Activated CD4-positive, alpha-beta T cell treated with anti-CD3 and anti-CD28 coated beads, Interleukin-2, Interleukin-6, amounts not matched to agents 100 ng/mL and 50 ng/mL, durations not matched to agents 16 hours and 8 hours (primary cell): ENCODE data around the gene SH2D3A.

ENCODE experiments used
- DNase-seq: peaks from one replicate; pipeline ENCODE4 v3.0.0-alpha.2; 2020

The SH2D3A gene

DNA sequence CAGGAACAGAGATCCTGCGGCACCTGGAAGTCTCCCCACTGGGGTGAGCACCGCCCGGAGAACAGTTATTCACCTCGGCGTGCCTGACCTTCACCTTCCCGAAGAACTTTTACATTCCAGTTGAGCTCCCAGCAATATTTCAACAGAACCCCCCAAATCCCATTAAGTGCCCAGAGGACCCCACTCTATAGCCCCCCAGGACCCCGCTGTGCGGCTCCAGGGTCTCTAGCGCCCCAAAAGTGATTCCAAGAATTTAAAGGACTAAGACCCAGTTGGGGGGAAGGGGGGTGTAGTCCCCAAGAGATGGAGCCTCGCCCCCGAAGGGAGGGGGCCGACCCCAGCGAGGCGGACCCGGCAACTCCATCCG lies 30.3 kb downstream of the SH2D3A start:
- no peak for DNase-seq

DNA sequence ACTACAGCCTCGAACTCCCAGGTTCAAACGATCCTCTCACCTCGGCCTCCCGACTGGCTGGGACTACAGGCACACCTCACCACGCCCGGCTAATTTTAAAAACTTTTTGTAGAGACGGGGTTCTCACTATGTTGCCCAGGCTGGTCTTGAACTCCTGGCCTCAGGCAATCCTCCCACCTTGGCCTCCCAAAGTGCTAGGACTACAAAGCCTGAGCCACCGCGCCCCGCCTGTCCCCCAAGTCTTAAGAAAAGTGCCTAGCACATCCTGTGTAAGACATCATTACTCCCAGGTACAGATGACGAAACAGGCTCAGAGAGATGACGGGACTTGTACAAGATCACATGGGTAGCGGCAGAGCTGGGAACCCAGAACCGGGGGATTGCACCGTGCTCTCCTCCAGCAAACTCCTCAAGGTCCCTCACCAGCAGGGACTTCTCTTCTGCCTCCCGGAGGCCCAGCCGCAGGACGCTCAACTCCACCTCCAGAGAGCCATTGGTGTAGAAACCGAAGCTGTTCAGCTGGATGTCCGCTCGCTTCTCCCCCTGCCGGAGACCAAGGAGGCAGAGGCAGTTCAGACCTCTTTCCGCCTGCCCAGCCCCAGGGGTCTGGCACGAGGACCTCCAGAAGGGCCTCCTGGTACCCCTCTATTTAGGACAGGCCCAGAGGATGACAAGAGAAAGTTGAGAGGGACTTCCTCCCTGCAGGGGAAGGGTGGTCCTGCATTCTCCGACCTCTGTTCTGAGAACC lies 30.9 kb downstream of the SH2D3A start:
- DNase-seq: peak; percentile 83

DNA sequence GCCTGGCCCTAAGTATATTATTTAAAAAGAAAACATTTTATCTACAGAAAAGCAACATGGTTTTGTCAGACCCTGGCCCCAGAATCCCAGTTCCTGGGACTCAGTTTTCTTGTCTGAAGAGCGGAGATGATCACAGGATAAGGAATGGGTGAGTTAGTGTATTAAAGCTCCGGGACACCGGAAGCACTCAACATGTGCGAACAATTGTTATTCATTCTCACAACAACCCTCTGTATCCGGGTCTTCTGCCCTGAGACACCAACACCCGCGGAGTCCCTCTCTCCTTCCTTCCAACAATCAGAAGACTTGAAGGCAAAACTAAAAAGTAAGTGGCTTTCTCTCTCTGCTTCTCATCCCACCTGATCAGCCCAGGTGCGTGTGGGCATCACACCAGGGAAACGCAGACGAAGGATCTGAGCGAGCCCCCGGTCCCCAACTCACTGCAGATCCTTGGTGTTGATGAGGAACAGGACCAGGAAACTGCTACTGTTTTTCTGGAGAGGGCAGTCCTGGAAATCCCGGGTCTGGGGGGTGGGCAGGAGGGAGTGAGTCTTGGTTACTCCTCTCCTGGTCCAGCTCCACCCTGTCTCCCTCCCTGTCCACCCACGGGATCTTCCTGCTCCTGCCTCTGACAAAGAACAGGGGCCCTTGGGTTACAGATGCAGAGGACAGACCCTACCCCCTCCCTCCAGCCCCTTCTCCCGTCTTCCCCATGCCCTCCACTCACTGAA lies 31.9 kb downstream of the SH2D3A start:
- DNase-seq: no peak

DNA sequence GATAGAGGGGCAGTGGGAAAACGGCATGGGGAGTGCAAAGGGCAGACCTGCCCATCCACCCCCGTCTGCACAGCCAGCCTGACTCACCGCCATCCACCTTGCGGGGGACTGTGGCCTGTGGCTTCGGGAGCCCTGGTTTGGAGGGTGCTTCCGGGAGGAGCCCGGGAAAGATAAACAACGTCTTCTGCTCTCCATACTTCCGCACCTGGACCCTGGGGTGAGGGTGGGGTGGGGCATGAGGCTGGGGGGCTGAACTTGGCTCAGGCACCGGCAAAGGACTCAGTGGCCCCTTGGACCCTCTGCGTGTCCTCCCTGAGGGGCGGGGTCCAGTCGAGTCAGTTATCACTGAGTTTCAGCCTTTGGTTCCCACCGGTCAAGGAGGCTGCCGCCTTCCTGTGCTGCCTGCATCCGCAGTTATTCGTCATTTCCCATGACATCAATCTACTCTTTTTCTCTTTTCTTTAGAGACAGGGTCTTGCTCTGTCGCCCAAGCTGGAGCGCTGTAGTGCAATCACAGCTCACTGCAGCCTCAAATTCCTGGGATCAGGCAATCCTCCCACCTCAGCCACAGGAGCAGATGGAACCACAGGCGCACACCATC lies 33.0 kb downstream of the SH2D3A start:
- DNase-seq: no peak

DNA sequence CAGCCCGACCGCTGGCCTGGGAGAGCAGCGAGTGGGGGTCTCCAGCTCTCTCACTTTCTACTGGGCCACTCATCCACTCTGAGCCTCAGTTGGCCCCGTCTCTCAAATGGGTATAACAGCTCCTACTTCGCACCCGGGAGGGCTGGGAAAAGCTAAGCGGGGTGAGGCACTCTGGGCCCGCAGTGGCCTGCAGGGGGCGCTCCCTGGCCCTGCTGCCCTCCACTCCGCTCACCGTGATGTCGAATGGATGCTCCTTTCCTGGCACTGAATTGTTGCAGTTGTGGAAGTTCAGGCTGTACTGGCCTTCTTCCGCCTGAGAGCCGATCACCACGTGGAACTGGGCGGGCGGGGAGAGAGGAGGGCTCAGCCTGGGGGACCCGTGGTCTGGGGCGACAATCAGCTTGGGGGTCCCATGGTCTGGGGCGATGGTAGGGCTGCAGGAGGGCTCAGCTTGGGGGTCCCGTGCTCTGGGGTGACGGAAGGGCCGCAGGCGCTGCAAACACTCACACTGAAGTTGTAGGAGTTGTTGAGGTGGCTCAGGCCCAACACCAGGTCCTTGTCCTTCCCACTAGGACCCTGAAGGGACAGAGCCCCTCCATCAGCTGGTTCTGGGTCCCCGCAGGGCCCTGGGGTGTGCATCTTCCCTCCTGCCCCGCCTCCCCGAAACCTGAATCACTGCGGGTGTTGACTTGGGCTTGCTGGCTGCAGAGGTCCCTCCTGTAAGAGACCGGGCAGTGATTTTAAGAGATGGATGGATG lies 33.7 kb downstream of the SH2D3A start:
- DNase-seq: no peak

DNA sequence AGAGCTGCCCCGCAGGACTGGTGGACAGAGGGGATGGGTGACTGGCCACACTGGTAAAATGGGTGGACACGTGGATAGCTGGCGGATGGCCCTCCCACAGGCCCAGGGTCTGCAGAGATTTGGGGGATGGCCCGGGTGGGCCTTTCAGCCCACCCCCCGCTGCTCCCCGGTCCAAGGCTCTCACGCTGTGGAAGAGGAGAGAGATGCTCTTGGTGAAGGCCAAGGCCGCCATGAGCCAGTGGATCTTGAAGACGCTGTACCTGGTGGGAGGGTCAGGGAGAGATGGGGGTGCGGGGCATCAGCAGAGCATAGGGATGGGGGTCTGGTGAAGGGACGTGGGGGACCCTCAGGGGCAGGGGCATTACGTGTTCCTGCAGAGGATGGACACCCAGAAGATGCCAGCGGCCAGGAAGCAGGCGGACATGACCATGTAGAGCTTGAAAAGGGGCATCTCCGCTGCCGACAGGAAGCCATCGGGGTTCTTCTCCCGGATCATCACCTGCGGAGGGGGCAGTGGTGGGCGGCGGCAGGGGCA lies 34.4 kb downstream of the SH2D3A start:
- DNase-seq: no peak

DNA sequence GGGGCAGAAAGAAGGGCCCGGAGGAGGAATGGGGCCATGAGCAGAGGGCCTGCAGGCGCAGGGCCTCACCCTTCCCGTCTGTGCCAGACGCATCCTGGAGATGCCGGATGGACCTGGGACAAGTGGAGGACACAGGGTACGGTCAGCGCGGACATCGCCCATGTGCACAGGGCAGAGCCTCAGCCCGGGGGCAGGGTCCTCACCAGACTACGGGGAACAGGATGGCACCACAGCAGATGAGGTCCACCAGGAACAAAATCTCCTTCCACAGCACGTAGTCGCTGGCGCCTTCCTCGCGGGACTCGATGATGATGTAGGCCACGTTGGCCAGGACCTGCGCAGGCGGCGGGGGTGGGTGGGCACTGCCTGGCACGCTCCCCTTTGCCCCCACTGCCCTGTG lies 35.4 kb downstream of the SH2D3A start:
- DNase-seq: no peak

DNA sequence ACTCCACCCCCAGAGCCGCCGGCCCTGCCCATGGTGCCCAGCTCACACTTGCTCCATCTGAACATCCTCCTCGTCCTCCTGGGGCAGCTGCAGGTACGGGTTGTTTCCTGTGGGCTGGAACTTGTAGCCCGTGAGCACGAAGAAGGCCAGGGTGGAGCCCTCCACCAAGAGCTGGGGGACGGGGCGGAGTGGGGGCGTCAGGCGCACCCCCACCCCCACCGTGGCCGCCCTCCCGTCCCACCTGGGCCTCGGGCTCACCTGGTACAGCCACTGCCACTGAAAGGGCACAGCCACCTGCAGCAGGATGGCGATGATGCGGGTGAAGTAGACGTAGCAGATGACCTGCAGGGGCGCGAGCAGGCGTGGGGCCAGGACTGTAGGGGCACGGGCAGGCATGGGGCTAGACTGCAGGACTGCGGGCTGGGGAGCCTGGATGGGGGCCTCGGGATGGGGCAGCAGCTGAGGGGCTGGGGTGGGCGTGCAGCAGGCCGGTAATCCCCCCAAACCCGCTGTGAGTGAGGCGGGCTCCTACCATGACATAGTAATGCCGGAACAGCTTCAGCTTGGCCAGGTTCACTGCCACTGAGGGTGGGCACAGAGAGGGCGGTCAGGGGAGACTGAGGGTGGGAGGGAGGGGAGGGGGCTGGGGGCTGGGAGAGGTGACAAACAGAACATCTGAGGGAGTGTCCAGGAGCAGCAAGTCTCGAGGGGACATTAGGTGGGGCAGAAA lies 36.1 kb downstream of the SH2D3A start:
- no peak for DNase-seq

DNA sequence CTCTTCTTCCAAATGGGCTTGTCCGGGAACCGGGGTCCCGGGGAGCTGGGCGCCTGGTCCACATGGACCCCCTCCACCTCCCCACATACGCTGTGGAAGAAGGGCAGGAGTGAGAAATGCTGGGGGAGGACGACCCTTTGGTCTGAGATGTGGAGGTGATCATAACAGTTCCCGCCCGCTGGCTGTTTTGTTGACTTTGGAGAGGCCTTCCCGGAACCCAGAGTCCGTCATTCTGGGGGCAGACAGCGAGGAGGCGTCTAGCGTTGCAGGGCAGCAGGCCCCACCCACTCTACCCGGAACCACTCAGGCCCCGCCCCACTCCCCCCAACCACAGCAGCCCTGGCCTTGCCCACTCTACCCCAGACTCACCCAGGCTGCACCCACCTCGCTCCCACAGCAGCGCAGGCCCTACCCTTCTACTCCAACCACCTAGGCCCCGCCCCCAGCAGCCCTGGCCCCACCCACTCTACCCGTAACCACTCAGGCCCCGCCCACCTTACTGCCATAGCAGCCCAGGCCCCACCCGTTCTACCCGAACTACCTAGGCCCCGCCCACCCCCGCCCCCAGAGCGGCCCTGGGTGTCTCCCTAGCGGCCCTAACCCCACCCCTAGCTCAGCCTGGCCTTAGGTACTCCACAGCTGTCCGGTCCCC lies 37.0 kb downstream of the SH2D3A start:
- DNase-seq: peak; percentile 61

DNA sequence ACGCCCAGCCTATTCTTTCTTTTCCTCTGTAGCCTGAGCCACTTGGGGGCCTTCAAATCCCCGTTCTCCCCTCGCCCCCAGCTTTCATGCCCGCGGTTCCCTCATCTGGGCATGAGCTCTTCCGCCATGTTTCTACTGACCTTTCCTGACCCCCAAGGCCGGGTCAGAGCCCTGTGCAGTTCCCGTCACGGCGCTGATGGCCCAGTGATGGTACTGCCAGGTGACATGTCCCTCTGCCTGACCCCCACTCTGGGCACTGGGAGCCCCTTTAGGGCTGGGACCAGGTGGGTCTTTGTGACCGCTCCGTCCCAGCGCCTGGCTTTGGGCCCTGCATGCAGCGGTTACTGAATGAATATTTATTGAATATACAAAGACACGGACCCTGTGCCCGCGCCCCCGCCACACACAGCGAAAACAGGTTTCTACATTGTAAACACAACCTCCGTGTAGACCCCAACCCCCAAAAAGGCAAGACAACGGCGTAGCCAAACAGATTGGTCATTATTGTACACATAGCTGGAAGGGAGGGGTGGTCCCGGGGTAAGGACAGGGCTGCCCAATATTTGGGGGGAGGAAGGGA lies 37.6 kb downstream of the SH2D3A start:
- no peak for DNase-seq

DNA sequence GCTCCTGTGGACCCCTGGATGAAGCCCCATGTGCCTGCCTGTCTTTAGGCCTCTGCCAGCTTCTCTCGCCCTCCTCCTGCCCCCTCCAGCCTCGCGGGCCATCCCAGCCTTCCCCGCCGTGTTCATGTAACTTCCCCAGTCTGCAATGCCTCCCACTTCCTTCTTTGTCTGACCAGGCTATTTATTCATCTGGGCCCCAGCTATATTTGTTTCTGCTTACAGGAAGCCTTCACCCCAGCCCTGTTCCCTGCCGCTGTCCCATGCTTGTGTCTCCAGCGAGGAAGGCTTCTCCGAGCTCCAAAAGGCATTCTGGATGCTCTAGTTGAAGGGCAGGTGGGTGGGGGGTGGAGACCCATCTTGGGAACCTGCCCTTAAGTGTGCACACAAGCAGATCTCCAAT lies 38.9 kb downstream of the SH2D3A start:
- no peak for DNase-seq

DNA sequence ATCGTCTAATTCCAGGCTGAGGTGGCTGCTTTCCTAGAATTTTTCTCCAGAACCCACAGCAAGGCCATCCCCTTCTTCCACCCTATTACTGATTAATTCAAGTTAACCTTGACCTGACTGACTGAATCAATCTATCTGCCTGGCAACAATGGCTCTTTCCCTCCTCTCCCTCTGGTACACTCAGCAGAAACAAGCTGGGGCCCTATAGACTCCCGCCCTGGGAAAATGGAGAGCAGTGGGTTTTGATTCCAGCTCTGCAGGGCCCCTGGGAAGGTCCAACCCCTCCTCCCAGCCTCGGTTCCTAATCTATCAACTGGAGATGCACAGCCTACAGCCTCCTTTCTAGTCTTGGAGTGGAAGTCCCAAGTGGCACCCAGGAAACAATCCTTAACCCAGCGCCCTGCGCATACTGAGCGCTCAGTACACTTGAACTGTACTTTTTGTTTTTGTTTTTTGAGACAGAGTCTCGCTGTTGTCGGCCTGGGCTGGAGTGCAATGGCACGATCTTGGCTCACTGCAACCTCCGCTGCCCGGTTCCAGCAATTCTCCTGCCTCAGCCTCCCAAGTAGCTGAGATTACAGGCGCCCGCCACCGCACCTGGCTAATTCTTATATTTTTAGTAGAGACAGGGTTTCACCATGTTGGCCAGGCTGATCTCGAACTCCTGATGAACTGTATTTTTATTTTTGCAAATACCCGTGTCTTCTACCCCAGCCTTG lies 41.6 kb downstream of the SH2D3A start:
- DNase-seq: no peak

DNA sequence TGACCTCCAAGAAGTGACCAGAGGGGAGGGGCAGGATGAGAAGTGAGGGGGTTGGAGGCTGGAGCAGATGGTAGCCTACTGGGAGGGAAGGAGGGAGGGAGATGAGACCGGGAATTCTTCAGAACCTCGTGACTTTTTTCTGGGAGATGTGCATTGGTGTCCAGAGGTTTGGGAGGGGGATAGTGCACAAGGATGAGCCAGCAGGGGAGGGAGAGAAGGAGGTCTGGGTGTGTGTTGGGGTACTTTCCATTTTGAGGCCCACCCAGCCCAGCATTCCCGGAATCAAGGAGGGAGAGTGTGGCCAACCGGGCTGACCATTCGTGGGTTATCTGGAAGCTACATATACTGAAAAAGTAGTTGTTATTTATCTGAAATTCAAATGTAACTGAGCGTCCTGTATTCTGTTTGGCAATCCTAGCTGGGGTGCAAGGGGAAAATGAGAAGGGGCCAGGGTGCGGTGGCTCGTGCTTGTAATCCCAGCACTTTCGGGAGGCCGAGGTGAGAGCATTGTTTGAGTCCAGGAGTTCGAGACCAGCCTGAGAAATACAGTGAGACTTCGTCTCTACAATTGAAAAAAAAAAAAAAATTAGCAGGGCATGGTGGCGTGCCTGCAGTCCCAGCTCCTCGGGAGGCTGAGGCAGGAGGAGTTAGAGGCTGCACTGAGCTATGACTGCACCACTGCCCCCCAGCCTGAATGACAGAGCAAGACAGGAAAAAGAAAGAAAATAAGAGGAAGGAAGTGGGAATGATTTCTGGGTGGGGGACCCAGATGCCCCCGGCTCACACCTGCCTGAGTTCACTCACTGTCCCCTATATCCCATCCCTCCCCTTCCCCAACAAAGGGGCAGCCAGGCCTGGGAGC lies 42.4 kb downstream of the SH2D3A start:
- DNase-seq: no peak

DNA sequence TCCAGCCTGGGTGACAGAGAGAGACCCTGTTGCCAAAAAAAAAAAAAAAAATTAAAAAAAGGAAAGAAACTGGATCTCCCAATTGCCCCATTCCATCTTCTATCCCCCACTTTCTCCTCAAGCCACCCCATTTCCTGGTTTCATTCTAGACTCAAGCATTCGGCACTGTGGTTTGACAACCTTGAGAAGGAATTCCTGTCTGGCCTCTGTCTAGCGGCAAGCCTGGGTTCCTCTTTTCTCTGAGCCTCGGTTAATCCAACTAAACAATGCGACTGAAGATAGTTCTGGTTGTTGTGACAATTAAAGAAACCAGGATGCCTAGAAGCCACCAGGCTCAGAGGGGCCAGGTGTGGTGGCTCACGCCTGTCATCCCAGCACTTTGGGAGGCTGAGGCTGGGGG lies 43.5 kb downstream of the SH2D3A start:
- no peak for DNase-seq

DNA sequence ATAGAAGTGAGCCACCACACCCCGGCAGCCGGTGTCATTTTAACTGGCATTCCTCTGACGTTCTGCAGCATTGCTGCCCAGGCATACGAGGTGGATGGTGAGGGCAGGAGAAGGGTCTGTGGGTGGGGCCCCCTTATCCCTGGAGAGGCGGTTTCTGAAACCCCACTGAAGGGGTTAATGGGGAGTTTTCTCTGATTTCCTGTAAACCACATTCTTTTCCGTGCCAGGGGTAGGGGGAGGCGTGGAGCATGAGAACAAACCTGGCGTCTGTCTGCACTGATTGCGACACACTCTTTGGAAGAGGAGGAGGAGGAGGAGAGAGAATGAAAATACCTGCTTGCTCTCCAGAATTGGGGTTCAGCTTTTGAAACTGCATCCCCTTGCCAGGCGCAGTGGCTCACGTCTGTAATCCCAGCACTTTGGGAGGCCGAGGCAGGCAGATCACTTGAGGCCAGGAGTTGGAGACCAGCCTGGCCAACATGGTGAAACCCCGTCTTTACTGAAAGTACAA lies 44.1 kb downstream of the SH2D3A start:
- no peak for DNase-seq

DNA sequence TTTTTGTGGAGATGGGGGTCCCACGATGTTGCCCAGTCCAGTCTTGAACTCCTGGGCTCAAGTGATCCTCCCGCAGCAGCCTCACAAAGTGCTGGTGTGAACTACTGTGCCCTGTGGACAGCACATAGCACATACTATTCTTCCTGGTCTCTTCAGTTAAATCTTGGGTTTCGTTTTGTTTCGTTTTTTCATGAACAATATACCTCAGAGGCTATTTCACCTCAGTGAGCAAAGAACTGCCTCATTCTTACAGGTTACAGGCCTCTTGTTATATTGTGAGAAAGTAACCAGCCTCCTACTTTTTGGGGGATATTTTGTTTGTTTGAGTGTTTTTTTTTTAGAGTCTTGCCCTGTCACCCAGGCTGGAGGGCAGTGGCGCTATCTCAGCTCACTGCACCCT lies 45.5 kb downstream of the SH2D3A start:
- no peak for DNase-seq

DNA sequence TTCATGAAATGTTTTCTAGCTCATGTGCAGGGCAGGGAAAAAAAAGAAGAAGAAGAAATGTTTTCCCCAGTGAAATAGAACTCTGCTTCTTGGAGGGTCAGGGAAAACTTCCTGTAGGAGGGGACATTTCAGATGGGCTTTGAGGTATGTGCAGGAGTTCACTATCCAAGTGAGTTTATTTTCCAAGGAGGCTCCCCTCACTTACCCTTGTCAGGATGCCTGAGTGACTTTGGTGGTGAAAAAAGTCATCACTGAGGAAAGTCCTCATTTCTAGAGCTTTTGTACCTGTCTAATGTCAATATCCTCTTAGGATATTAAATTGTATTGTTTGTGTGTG lies 46.1 kb downstream of the SH2D3A start:
- DNase-seq: no peak

DNA sequence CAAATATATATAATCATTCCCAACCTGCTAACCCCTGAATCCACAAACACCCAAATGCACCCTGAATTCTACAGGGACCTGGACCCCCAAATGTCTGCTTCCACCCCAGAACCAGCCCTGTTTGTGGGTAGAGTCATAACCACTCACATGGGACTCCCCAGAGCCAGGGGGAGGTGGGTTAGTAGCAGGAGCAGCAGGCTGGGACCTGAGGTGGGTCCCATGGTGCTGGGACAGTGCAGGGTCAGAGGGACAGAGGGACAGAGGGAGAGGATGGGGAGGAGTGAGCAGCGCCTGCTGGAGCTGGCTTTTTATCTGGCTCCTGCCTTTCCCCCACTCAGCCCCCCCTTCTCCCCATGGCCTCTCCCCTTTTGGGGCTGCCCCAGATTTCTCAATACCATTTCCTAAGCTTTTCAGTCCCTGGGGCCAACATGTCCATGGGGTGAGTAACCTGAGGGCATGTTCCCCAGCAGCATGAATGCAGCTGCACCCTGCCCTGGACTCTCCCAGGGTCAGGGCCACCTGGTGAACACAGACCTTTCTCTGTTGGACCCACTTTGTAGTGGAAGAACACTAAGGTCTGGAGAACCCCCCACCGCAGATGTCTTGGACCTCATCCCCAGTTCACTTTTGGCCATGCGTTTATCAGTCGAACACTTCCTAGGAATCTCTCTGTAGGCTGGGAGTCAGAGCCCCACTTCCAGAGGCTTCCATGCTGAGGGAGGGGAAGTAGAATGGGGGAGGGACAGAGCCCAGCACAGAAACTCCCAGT lies 46.7 kb downstream of the SH2D3A start, which contains the start of gene C3:
TSS of gene C3 (minus strand) at position 282 of the 769 bp plus-strand sequence. CDS start at position 221, 61 bp downstream.
- no peak for DNase-seq

DNA sequence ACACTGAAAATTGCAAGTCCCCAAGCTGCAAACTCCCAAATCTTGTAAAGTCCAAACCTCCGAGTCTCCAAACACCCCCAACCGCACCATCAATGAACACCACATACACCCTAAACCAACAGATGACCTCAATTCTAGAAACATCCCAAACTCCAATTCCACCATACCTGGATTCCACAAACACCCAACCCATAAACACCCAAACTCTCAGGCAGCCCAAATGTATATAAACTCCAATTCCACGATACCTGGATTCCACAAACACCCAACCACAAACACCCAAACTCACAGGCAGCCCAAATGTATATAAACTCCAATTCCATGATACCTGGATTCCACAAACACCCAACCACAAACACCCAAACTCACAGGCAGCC lies 47.3 kb downstream of the SH2D3A start:
- DNase-seq: no peak
